ENCODE results near the gene OR2T4. TPM values are rescaled to one million over a fixed set of nuclear protein-coding genes. Genes with fewer than 3 reads are reported as not detected.

The OR2T4 gene
- polyA plus RNA-seq, 1 donor (not counting 4 experiments of a cell fraction or from before 2014, with no cell fraction given) = not detected

DNA sequence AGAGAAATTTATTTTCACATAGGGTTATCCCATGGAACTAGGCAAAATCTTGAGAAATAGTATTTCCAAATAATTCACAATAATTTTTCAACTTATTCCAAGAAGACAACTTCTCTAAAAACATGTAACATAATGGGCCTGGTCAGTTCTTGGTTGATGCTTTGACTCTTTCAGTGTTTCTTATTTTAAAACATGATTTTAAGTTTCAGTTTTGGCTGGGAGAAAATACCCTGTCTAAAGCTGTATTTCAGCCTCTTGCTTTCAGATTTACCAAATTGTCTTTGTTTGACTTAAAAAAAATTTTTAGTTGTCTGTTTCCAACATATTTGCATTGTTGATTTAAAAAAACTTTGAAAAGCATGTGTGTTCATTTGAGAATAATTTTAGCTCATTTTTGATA lies 5.1 kb downstream of the OR2T4 start:
- no peak for FAIRE-seq
- no peak overlapping the region for H2AFZ ChIP-seq (ENCODE audit: control insufficient read depth, low read length)
- H3K4me2 ChIP-seq (ENCODE audit: control insufficient read depth, extremely low read depth, insufficient read depth, low read depth, low read length) = no peak overlapping the region
- no peak for DNase-seq (ENCODE audit: low read depth, low spot score)
- H3K9ac ChIP-seq (ENCODE audit: control insufficient read depth, extremely low read depth, insufficient read depth, low read length) = no peak overlapping the region
- dilution Hi-C loops (cut with MboI; ENCODE audit: extremely low pct_ligation_motif_present, low sequenced_read_pairs) = no loop called here
- no peaks in the 10 kb centered on the region for H3K36me3 ChIP-seq (ENCODE audit: control insufficient read depth in 2 of 2, extremely low read depth in 1 of 2, insufficient read depth in 2 of 2, low read length in 2 of 2)
- H3K27ac ChIP-seq (ENCODE audit: control insufficient read depth, insufficient read depth, low read length) = no peak overlapping the region
- no peaks in the 10 kb centered on the region for H3K4me1 ChIP-seq (ENCODE audit: control insufficient read depth, extremely low read depth, insufficient read depth, low read length)
- no peaks in the 10 kb centered on the region for H3K79me2 ChIP-seq (ENCODE audit: control insufficient read depth, insufficient read depth, low read length)
- H3K27me3 ChIP-seq (ENCODE audit: control insufficient read depth, extremely low read depth, insufficient read depth, low read length) = no peaks in the 10 kb centered on the region
- no peaks in the 10 kb centered on the region for H3K9me1 ChIP-seq (ENCODE audit: control insufficient read depth, extremely low read depth, insufficient read depth, low read length)
- no peaks in the 10 kb centered on the region for H3K9me3 ChIP-seq (ENCODE audit: control insufficient read depth, low read depth, low read length)
- no peaks in the 10 kb centered on the region for H4K20me1 ChIP-seq (ENCODE audit: control insufficient read depth, extremely low read depth, insufficient read depth, low read length)
- no peak overlapping the region for H3K4me3 ChIP-seq (ENCODE audit: control insufficient read depth in 2 of 3, extremely low read depth in 1 of 3, insufficient read depth in 2 of 3, low read depth in 1 of 3, low read length in 3 of 3)
- TF ChIP-seq EZH2 (IDR thresholded peaks at IDR 0.05; ENCODE audit: low read length) (no peak), CTCF (optimal IDR thresholded peaks at IDR 0.05 in 1 of 3, IDR thresholded peaks at IDR 0.05 in 1 of 3, conservative IDR thresholded peaks at IDR 0.05 in 1 of 3; ENCODE audit: extremely low read depth in 1 of 3, insufficient read depth in 2 of 3, low read length in 3 of 3) (no peak)

DNA sequence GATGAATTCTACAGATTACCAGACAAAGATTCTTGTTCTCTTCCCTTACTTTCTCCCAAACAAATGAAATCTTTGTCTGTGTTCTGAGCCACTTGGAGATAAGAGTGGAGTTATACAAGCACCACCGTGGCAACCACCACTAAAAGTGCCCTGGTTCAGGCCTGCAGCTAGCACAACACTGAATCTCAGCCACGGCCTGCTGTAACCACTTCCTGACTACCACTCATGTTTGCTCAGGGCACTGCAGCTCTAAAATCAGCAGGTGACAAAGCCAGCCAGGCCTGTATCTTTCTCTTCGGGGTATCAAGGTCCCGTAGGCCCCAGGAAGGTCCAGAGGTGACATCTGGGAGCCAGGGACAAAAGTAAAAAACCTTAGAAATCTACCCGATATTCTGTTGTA lies 10.9 kb downstream of the OR2T4 start:
- no peak for TF ChIP-seq CTCF (optimal IDR thresholded peaks at IDR 0.05 in 1 of 3, IDR thresholded peaks at IDR 0.05 in 1 of 3, conservative IDR thresholded peaks at IDR 0.05 in 1 of 3; ENCODE audit: extremely low read depth in 1 of 3, insufficient read depth in 2 of 3, low read length in 3 of 3)
- no peak for TF ChIP-seq EZH2 (IDR thresholded peaks at IDR 0.05; ENCODE audit: low read length)
- no peak for DNase-seq (ENCODE audit: low read depth, low spot score)
- Histone ChIP-seq H3K4me3 (ENCODE audit: control insufficient read depth in 2 of 3, extremely low read depth in 1 of 3, insufficient read depth in 2 of 3, low read depth in 1 of 3, low read length in 3 of 3) (no peak overlapping the region), H3K4me1 (ENCODE audit: control insufficient read depth, extremely low read depth, insufficient read depth, low read length) (no peaks in the 10 kb centered on the region), H3K4me2 (ENCODE audit: control insufficient read depth, extremely low read depth, insufficient read depth, low read depth, low read length) (no peak overlapping the region), H4K20me1 (ENCODE audit: control insufficient read depth, extremely low read depth, insufficient read depth, low read length) (no peaks in the 10 kb centered on the region), H3K9me1 (ENCODE audit: control insufficient read depth, extremely low read depth, insufficient read depth, low read length) (no peaks in the 10 kb centered on the region), H3K27ac (ENCODE audit: control insufficient read depth, insufficient read depth, low read length) (no peak overlapping the region), H2AFZ (ENCODE audit: control insufficient read depth, low read length) (no peak overlapping the region), H3K9ac (ENCODE audit: control insufficient read depth, extremely low read depth, insufficient read depth, low read length) (no peak overlapping the region), H3K27me3 (ENCODE audit: control insufficient read depth, extremely low read depth, insufficient read depth, low read length) (no peaks in the 10 kb centered on the region), H3K9me3 (ENCODE audit: control insufficient read depth, low read depth, low read length) (no peaks in the 10 kb centered on the region), H3K36me3 (ENCODE audit: control insufficient read depth in 2 of 2, extremely low read depth in 1 of 2, insufficient read depth in 2 of 2, low read length in 2 of 2) (no peaks in the 10 kb centered on the region), H3K79me2 (ENCODE audit: control insufficient read depth, insufficient read depth, low read length) (no peaks in the 10 kb centered on the region)
- FAIRE-seq = no peak
- dilution Hi-C loops (cut with MboI; ENCODE audit: extremely low pct_ligation_motif_present, low sequenced_read_pairs) = no loop called here
